GM23248 (cell line): Measurements from ENCODE around the gene NBEA. TPM values are rescaled to one million over a fixed set of nuclear protein-coding genes. Genes with fewer than 3 reads are reported as not detected.

ENCODE experiments used
- DNase-seq: peaks from one replicate; pipeline ENCODE4 v3.0.0-alpha.2; 2015
- H2AFZ ChIP-seq: fragments of 200-600 bp; sonication (generic); 2 replicates; pipeline ENCODE4 v1.6.1; 2016; ENCODE audit warnings: antibody characterized with exemption
- H3F3A ChIP-seq: fragments of 200-600 bp; sonication (generic); 2 replicates; pipeline ENCODE4 v1.6.1; 2016; ENCODE audit warnings: mild to moderate bottlenecking, antibody characterized with exemption, mixed run types; ENCODE audit not compliant: insufficient read depth
- H3K27ac ChIP-seq: fragments of 200-600 bp; sonication (generic); 2 replicates; pipeline ENCODE4 v1.5.1; 2016; ENCODE audit warnings: mild to moderate bottlenecking
- H3K27me3 ChIP-seq: fragments of 200-600 bp; sonication (generic); replicated peaks from 2 replicates; pipeline ENCODE4 v1.6.1; 2016; ENCODE audit warnings: mild to moderate bottlenecking; ENCODE audit not compliant: insufficient read depth
- H3K36me3 ChIP-seq: fragments of 200-600 bp; sonication (generic); 2 replicates; pipeline ENCODE4 v1.6.1; 2016; ENCODE audit warnings: low read depth, mild to moderate bottlenecking
- H3K4me1 ChIP-seq: fragments of 200-600 bp; sonication (generic); 2 replicates; pipeline ENCODE4 v1.6.1; 2016; ENCODE audit warnings: mild to moderate bottlenecking; ENCODE audit not compliant: insufficient read depth
- H3K4me2 ChIP-seq: fragments of 200-600 bp; sonication (generic); one replicate; pipeline ENCODE4 v1.6.1; 2016; ENCODE audit warnings: mild to moderate bottlenecking; ENCODE audit not compliant: unreplicated experiment
- H3K4me3 ChIP-seq: fragments of 200-600 bp; sonication (generic); 2 replicates; pipeline ENCODE4 v1.5.1; 2016; ENCODE audit warnings: mild to moderate bottlenecking
- H3K79me2 ChIP-seq: fragments of 200-600 bp; sonication (generic); 2 replicates; pipeline ENCODE4 v1.6.1; 2016; ENCODE audit warnings: mild to moderate bottlenecking; ENCODE audit not compliant: insufficient read depth
- H3K9ac ChIP-seq: fragments of 200-600 bp; sonication (generic); 2 replicates; pipeline ENCODE4 v1.6.1; 2016; ENCODE audit warnings: mild to moderate bottlenecking
- H3K9me2 ChIP-seq: fragments of 200-600 bp; sonication (generic); 2 replicates; pipeline ENCODE4 v1.6.1; 2016; ENCODE audit warnings: mixed run types, mild to moderate bottlenecking, moderate library complexity; ENCODE audit not compliant: insufficient read depth
- H3K9me3 ChIP-seq: fragments of 200-600 bp; sonication (generic); one replicate; pipeline ENCODE4 v1.6.1; 2017; ENCODE audit warnings: low read depth
- H4K20me1 ChIP-seq: fragments of 200-600 bp; sonication (generic); 2 replicates; pipeline ENCODE4 v1.6.0; 2016; ENCODE audit not compliant: insufficient read depth
- EZH2 ChIP-seq: fragments of 200-600 bp; sonication (generic); IDR thresholded peaks from 2 replicates; pipeline ENCODE4 v1.6.1; 2018; ENCODE audit warnings: antibody characterized with exemption, mild to moderate bottlenecking; ENCODE audit not compliant: insufficient read depth, poor library complexity, severe bottlenecking
- EZH2phosphoT487 ChIP-seq: fragments of 200-600 bp; sonication (generic); IDR thresholded peaks from 2 replicates; pipeline ENCODE4 v1.6.1; 2018; ENCODE audit warnings: antibody characterized with exemption, moderate library complexity, mild to moderate bottlenecking, low read depth; ENCODE audit not compliant: insufficient read depth
- WGBS, 2 experiments: methylation state at CpG; one replicate each; pipeline ENCODE4 v1.1.6; 2015 to 2017; ENCODE audit warnings: low lambda C conversion rate in 2 of 2, low coverage in 1 of 2; ENCODE audit errors: missing lambda C conversion rate in 2 of 2; 5-methylcytosine and 5-hydroxymethylcytosine counted together
- in situ Hi-C: fragments of 300-500 bp; cut with MboI; formaldehyde crosslinking; loops from 2 replicates; pipeline ENCODE4 v1.15.0; 2020
- polyA plus RNA-seq: library from polyadenylated mRNA; unstranded; fragments of >200 nt; fragmentation: Nextera tagmentation; extraction: Ambion mirVana; gene quantifications from 2 replicates; pipeline ENCODE4 v1.2.1, GENCODE V29; 2016
- total RNA-seq: library from RNA; depleted of rRNA; stranded (reverse); fragments of >200 nt; shearing (Covaris generic); gene quantifications from 2 replicates; pipeline ENCODE4 v1.2.3, GENCODE V29; 2014

Gene NBEA
- total and polyA plus RNA-seq, 2 experiments from 2014 or later: 1.9 to 3.7 TPM

- Histone ChIP-seq H3K79me2 (no peaks in the 10 kb centered on the region), H4K20me1 (no peaks in the 10 kb centered on the region), H3K27me3 (no peaks in the 10 kb centered on the region), H3K27ac (no peak overlapping the region), H3K4me2 (no peak overlapping the region), H3K4me1 (no peaks in the 10 kb centered on the region), H3K9me3 (no peaks in the 10 kb centered on the region), H3K9me2 (no peaks in the 10 kb centered on the region), H3K4me3 (no peak overlapping the region), H3K9ac (no peak overlapping the region), H3K36me3 (no peaks in the 10 kb centered on the region), H3F3A (no peaks in the 10 kb centered on the region), H2AFZ (no peak overlapping the region)
- TF ChIP-seq EZH2phosphoT487: no peak
- no peak for TF ChIP-seq EZH2
- WGBS, 2 experiments: 31 to 36% methylated on average over 3 of the region's 3 CpGs
- no peak for DNase-seq
- in situ Hi-C loops: no loop called here
Measured at GRCh38 chr13:35524171-35524570, 582.1 kb downstream of the NBEA start.

DNA sequence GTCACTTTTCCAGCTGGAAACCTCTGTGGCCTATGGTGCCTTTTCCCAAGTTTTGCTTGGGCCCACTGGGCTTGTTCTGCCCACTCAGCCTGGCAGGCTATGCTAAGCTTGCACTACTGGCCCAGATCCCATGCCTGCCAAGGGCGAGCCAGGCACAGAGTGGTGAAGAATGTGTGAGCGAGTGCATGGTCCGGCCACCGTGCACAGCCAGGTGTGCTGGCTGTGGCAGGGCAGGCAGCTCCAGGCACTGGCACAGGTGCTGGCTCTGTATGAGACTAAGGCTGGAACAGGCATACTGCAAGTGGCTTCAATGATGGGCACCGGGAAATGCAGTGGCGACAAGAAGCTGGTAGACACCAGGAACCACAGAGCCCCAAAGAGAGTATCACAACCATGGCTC lies 584.5 kb downstream of the NBEA start:
- H3K9me2 ChIP-seq: no peaks in the 10 kb centered on the region
- no peaks in the 10 kb centered on the region for H3F3A ChIP-seq
- H3K9me3 ChIP-seq: no peaks in the 10 kb centered on the region
- in situ Hi-C loops: no loop called here
- no peak for DNase-seq
- no peaks in the 10 kb centered on the region for H4K20me1 ChIP-seq
- no peaks in the 10 kb centered on the region for H3K36me3 ChIP-seq
- no peak overlapping the region for H3K4me3 ChIP-seq
- no peak overlapping the region for H3K4me2 ChIP-seq
- H3K79me2 ChIP-seq: no peaks in the 10 kb centered on the region
- 93 to 94% methylated on average over 6 of the region's 6 CpGs for WGBS, 2 experiments
- H2AFZ ChIP-seq: no peak overlapping the region
- no peak overlapping the region for H3K27ac ChIP-seq
- TF ChIP-seq EZH2 (no peak), EZH2phosphoT487 (no peak)
- no peaks in the 10 kb centered on the region for H3K27me3 ChIP-seq
- H3K4me1 ChIP-seq: no peaks in the 10 kb centered on the region
- H3K9ac ChIP-seq: no peak overlapping the region

DNA sequence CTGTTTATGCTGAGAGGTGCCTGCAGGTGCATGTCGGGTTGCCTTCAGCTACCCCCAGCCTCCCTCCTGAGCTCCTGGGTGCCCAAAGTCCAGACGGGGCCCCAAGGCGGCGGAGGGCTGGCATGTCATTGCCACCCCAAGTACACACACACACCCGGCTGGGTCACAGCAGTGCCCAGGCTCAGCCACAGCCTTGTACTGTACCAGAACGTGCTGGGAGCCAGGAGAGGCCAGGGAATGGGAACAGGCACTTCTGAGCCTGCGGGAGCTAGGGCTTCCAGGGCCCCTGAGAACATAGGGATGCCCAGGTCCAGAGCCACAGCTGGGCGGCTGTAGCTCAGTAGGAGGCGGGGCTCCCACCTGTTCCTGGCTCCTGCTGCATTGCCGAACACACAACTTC lies 585.4 kb downstream of the NBEA start:
- Histone ChIP-seq H3K4me1 (no peaks in the 10 kb centered on the region), H3F3A (no peaks in the 10 kb centered on the region), H3K9me3 (no peaks in the 10 kb centered on the region), H3K9ac (no peak overlapping the region), H3K27ac (no peak overlapping the region), H3K79me2 (no peaks in the 10 kb centered on the region), H3K4me3 (no peak overlapping the region), H3K4me2 (no peak overlapping the region), H3K36me3 (no peaks in the 10 kb centered on the region), H3K9me2 (no peaks in the 10 kb centered on the region), H4K20me1 (no peaks in the 10 kb centered on the region), H2AFZ (no peak overlapping the region), H3K27me3 (no peaks in the 10 kb centered on the region)
- in situ Hi-C loops: no loop called here
- 97 to 98% methylated on average over 9 of the region's 10 CpGs for WGBS, 2 experiments
- no peak for DNase-seq
- TF ChIP-seq EZH2phosphoT487 (no peak), EZH2 (no peak)

GRCh38 chr13:35530147-35530546 lies 588.1 kb downstream of the NBEA start:
- Histone ChIP-seq H3K9ac (no peak overlapping the region), H3K27ac (no peak overlapping the region), H3F3A (no peaks in the 10 kb centered on the region), H3K9me3 (no peaks in the 10 kb centered on the region), H3K79me2 (no peaks in the 10 kb centered on the region), H3K4me3 (no peak overlapping the region), H3K27me3 (no peaks in the 10 kb centered on the region), H3K4me1 (no peaks in the 10 kb centered on the region), H3K9me2 (no peaks in the 10 kb centered on the region), H4K20me1 (no peaks in the 10 kb centered on the region), H2AFZ (no peak overlapping the region), H3K4me2 (no peak overlapping the region), H3K36me3 (no peaks in the 10 kb centered on the region)
- TF ChIP-seq EZH2 (no peak), EZH2phosphoT487 (no peak)
- WGBS, 2 experiments: 99% methylated on average over 5 of the region's 5 CpGs
- in situ Hi-C loops: no loop called here
- DNase-seq: no peak

GRCh38 chr13:35530581-35530980 lies 588.5 kb downstream of the NBEA start:
- H3F3A ChIP-seq: no peaks in the 10 kb centered on the region
- H3K9ac ChIP-seq: no peak overlapping the region
- in situ Hi-C loops: no loop called here
- 25 to 26% methylated on average over 3 of the region's 3 CpGs for WGBS, 2 experiments
- no peaks in the 10 kb centered on the region for H3K27me3 ChIP-seq
- H3K4me2 ChIP-seq: no peak overlapping the region
- H3K27ac ChIP-seq: no peak overlapping the region
- no peak overlapping the region for H3K4me3 ChIP-seq
- no peaks in the 10 kb centered on the region for H3K9me3 ChIP-seq
- no peaks in the 10 kb centered on the region for H3K36me3 ChIP-seq
- H2AFZ ChIP-seq: no peak overlapping the region
- no peaks in the 10 kb centered on the region for H3K9me2 ChIP-seq
- no peaks in the 10 kb centered on the region for H3K79me2 ChIP-seq
- no peaks in the 10 kb centered on the region for H3K4me1 ChIP-seq
- no peak for DNase-seq
- H4K20me1 ChIP-seq: no peaks in the 10 kb centered on the region
- TF ChIP-seq EZH2 (no peak), EZH2phosphoT487 (no peak)
